NCI-H2171 (cell line): ENCODE results near the gene SESN3.
"Not testable (repeated sequence)": the region's sequence is repeated elsewhere in the genome, so short reads cannot be mapped to it uniquely, and the experiment has no call there.

Experiments used
- DNase-seq: peaks from one replicate; lab custom pipeline; 2025; lab: John Stamatoyannopoulos, UW

Gene SESN3, protein sequence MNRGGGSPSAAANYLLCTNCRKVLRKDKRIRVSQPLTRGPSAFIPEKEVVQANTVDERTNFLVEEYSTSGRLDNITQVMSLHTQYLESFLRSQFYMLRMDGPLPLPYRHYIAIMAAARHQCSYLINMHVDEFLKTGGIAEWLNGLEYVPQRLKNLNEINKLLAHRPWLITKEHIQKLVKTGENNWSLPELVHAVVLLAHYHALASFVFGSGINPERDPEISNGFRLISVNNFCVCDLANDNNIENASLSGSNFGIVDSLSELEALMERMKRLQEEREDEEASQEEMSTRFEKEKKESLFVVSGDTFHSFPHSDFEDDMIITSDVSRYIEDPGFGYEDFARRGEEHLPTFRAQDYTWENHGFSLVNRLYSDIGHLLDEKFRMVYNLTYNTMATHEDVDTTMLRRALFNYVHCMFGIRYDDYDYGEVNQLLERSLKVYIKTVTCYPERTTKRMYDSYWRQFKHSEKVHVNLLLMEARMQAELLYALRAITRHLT

DNA sequence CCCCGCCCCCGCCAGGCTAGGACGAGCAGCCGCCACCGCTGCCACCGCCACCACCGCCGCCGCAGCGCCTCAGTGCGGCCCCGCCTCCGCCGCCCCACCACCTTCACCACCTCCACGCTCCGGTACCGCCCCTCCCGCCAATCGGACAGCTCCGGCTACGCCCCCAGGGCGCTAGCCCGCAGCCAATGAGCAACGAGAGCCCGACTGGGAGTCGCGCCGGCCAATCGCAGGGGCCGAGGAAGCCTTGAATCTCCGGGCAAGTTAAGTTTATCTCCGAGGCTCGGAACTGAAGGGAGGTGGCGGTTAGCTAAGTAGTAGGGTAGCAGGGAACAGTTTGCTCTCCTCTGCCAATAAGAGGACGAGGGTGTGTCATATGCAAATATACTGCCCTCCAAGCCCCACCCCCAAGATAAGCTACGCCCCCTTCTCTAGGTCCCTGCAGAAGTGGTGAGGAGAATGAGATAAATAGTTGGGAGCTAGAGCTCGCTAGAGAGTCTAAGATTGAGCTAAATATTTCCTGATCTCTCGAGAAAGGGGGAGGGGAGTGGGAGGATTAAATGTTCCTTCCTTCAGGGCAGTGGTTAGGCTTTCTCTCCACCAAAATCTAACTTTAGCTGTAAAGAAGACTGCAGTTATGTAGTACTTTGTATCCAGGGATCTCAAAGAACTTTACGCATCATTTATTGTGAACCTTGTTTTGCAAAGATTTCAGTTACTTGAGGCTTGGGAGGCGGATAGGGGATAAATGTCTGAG lies at the start of gene SESN3:
Gene SESN3, minus strand, starts transcription at position 76 of the 754 bp plus-strand sequence. CDS start 342 bp downstream, outside the sequence.
- DNase-seq = peak; percentile 96

- DNase-seq = no peak
Observed at GRCh38 chr11:95279921-95280868, 49.2 kb upstream of the SESN3 start.

DNA sequence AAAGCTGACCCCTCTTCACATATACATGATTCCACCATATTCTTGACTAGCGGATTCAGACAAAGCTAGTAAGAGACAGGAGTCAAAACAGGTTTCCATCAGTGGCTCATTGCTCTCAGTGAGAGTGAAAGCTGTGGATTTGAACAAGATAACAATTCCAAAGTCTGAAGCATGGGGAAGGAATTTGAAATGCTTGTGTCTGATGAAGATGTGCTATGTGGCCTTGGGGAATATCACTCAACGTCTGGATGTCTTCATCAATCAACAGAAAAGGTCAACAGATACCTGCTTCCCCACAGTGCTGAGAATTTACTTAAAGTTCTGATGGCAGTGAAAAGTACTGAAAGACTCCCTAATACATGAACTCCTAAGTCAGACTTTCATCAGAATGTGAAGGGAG lies 46.9 kb upstream of the SESN3 start:
- no peak for DNase-seq

DNA sequence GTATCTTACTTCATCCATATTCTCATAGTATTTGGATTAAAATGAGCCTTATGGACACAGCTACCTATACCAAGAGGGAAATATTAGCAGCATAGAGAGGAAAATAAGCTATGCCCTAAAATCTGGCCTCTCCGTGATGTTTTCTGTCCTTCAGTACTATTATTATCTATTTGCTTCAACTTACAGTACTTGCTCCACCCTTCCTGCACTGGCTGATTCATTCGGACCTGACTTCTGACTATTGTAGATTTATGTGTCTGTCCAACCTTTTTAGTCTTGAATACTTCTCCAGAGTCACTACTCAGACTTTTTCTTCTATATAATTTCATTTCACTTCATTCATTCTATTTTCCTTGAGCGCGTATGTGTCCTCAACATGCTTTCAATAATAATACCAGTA lies 45.1 kb upstream of the SESN3 start:
- DNase-seq = no peak

DNA sequence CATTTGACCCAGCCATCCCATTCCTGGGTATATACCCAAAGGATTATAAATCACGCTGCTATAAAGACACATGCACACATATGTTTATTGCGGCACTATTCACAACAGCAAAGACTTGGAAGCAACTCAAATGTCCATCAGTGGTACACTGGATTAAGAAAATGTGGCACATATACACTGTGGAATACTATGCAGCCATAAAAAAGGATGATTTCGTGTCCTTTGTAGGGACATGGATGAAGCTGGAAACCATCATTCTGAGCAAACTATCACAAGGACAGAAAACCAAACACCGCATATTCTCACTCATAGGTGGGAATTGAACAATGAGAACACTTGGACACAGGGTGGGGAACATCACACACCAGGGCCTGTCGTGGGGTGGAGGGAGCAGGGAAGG lies 42.6 kb upstream of the SESN3 start:
- not testable (repeated sequence) for DNase-seq

DNA sequence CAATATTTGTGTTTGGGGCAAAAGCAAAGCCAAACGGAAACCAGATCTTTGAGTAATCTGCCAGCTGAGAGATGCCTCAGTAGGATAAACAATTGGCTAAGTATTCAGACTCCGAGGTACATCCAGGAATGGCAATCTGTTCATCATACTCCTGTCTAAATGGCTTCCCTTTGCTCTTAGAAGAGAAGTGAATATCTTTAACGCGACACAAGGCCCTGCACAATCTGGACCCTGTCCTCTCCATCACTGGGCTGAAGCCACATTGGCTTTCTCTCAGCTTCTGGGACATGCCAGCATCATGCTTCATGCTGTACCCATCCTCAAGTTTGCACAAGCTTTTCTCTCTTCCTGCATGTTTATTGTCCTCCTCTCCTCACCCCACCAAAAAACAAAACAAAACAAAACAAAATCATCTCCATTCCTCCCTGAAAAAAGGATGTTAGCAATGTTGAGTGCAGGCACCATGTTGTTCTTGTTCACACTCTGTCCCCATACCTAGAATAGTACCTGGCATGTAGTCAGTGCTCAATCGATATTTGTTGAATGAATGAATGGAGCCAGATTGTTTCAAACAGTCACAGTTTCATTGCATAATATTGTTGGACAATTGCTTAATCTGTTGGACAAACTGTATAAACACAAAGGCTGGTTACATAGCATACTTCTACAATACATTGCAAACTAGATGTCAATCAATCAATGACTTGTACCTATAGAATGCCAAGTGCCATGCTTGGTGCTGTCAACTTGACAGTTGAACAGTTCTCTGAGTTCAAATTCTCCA lies 38.2 kb upstream of the SESN3 start:
- DNase-seq = no peak

- no peak for DNase-seq
Observed at GRCh38 chr11:95268391-95268790, 37.4 kb upstream of the SESN3 start.

- DNase-seq = no peak
Observed at GRCh38 chr11:95267601-95268213, 36.7 kb upstream of the SESN3 start.

- DNase-seq = no peak
Observed at GRCh38 chr11:95266751-95267374, 35.9 kb upstream of the SESN3 start.

DNA sequence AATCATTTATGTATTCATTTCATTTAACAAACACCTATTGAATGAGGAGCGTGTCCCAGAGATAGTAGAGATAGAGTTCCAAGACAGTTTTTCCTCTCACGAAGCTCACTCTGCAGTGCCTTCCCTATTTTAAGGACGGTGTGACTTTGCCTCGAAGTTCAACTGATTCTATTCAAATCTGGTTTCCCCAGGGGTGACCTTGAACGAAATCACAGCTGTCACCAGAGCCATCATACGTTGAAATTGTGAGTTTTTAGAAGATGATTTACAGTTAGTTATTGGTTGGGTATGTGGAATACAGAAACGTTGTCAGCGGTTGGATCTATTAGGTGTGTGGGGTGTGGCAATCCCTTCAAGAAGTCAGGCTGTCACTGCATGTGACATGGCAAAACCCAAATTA lies 33.9 kb upstream of the SESN3 start:
- DNase-seq = no peak

GRCh38 chr11:95262994-95263765 lies 32.2 kb upstream of the SESN3 start:
- no peak for DNase-seq

- DNase-seq = no peak
Observed at GRCh38 chr11:95257456-95257971, 26.5 kb upstream of the SESN3 start.

DNA sequence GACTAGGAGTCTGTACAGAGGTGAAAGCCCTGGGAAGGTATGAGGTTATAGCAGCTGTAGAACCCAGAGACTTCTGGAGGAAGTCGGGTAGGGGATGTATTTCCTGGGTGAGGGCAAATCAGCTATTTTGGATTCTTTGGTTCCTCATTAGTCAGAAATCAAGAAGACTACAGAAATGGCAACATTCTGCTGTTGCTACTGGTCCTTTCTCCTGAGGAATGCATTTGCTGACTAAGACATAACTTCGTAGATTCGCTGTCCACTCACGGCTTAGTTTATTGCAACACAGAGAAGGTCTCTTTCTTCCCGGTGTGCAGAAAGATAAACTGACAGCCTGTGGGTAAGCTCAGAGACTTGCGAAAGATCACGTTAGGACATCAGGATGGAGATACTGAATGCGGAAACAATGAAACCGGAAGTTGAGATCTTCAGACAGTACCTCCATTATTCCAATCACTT lies 25.3 kb upstream of the SESN3 start:
- DNase-seq = no peak

DNA sequence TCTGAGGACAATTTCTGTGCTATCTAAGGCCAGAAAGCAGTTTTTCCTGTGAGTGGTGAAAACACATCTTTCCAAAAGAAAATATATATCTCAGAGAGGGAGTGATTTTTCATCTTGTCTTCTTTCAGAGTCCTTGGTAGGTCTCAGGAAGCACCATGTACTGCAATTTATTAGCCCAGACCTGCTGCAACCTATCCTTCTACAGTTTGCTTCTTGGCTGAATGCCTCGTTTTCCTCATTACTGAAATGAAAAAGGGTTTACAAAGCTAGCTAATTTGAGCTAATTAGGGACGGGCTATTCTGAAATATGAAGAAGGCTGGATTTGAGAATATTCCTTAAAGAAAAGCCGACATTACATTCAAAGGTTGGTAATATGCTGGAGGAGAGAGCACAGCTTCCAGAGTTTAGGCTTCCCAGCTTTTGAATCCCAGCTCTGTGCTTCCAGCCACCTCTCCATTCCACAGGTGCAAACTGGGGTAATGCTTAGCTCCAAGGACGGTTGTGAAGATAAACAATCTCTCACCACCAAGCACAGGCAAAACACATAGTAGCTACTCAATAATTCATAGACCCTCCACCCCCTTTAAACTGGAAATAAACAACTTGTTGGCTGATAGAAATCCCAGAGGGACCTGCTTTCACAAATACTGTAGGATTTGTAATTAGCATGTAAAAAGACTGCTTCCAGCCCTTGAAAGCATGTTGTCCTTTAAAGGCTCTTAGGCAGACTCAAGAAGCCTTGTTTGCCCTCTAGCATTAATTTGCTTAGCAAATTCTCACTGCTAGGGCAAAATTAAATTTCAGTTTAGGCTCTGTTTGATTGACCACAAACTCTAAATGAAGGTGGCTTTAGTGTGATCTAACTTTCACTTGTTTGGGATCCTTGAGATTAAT lies 24.5 kb upstream of the SESN3 start:
- DNase-seq = no peak

- no peak for DNase-seq
Observed at GRCh38 chr11:95254716-95255115, 23.7 kb upstream of the SESN3 start.

GRCh38 chr11:95254131-95254704 lies 23.2 kb upstream of the SESN3 start:
- DNase-seq = peak; percentile 62

GRCh38 chr11:95253141-95253540 lies 22.1 kb upstream of the SESN3 start:
- no peak for DNase-seq

DNA sequence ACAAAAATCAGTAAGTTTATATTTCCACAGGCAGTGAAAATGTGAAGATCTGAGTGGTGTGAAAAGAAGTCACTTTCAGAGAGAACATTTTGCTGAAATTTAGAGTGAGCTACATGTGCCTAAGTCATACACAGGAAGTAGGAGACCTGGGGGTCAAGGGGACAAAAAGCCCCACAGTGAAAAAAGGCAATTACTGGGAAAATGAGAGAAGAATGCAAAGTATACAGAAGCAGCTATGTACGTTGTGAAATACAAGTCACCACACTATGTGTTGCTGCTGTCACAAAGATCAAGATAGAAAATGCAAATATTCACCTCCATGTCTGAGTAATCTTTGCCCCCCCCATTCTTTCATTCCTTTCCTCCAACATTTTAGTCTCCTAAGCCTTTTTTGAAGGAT lies 21.6 kb upstream of the SESN3 start:
- no peak for DNase-seq
